Prostate gland (tissue), 2 donors: Measurements from ENCODE around the gene PRKG2. TPM values are rescaled to one million over a fixed set of nuclear protein-coding genes. Genes with fewer than 3 reads are reported as not detected.

Experiments
- DNase-seq: peaks from one replicate; pipeline ENCODE4 v3.0.0-alpha.2; 2019; ENCODE audit warnings: low spot score
- H3K27ac ChIP-seq, 2 donors: fragments of 200-600 bp; sonication (generic); 2 replicates each; pipeline ENCODE4 v1.5.1; 2017 to 2019
- H3K27me3 ChIP-seq: fragments of 200-600 bp; sonication (generic); replicated peaks from 2 replicates; pipeline ENCODE4 v1.5.1; 2019; ENCODE audit not compliant: insufficient read depth
- H3K36me3 ChIP-seq, 2 donors: fragments of 200-600 bp; sonication (generic); 1 replicate in 1 of 2; 2 replicates in 1 of 2; pipeline versions ENCODE4 v1.5.1 to v1.8.1; 2017 to 2019
- H3K4me1 ChIP-seq: fragments of 200-600 bp; sonication (generic); replicated peaks from 2 replicates; pipeline ENCODE4 v1.5.1; 2019
- H3K4me3 ChIP-seq, 2 donors: fragments of 200-600 bp; sonication (generic); 2 replicates each; pipeline ENCODE4 v1.5.1; 2017 to 2019
- H3K9me3 ChIP-seq: fragments of 200-600 bp; sonication (generic); 2 replicates; pipeline ENCODE4 v1.5.1; 2017
- CTCF ChIP-seq, 4 experiments: fragments of 200-600 bp in 2 of 4; fragments of 450-650 bp in 2 of 4; sonication (generic) in 2 of 4; IDR thresholded peaks; 1 replicate in 3 of 4; 2 replicates in 1 of 4; pipeline ENCODE4 v1.5.1; 2016 to 2019; ENCODE audit warnings: antibody characterized with exemption in 4 of 4, mild to moderate bottlenecking in 2 of 4, moderate library complexity in 2 of 4
- POLR2A ChIP-seq: fragments of 450-650 bp; IDR thresholded peaks from one replicate; pipeline ENCODE4 v1.6.1; 2016; ENCODE audit warnings: antibody characterized with exemption, mild to moderate bottlenecking
- POLR2AphosphoS5 ChIP-seq: sonication (generic); formaldehyde crosslinking; IDR thresholded peaks from one replicate; pipeline ENCODE4 v1.6.1; 2017; ENCODE audit warnings: antibody characterized with exemption
- WGBS: methylation state at CpG from one replicate; pipeline ENCODE4 v1.1.5; 2018; 5-methylcytosine and 5-hydroxymethylcytosine counted together
- intact Hi-C: fragments of 100-400 bp; cut with DNase I; formaldehyde crosslinking; loops from one replicate; pipeline ENCODE4 v1.14.2; 2022
- total RNA-seq, 2 donors: library from RNA; depleted of rRNA; stranded (reverse); fragments of >200 nt; gene quantifications; one replicate each; pipeline ENCODE4 v1.1.0, GENCODE V29; 2016

The PRKG2 gene
- total RNA-seq, 2 donors from 2014 or later = 5.2 to 8.2 TPM

- TF ChIP-seq POLR2AphosphoS5 (no peak), POLR2A (no peak), CTCF (IDR thresholded peaks at IDR 0.05) (no peak)
- intact Hi-C loops = no loop called here
- 36% methylated on average over 1 of the region's 1 CpG for WGBS
- no peak for DNase-seq
- Histone ChIP-seq H3K27me3 (no peaks in the 10 kb centered on the region), H3K4me1 (no peaks in the 10 kb centered on the region), H3K36me3 (no peaks in the 10 kb centered on the region), H3K4me3 (no peak overlapping the region), H3K27ac (no peak overlapping the region), H3K9me3 (no peaks in the 10 kb centered on the region)
Observed at GRCh38 chr4:81257021-81257420, 42.0 kb upstream of the PRKG2 start.

- H3K9me3 ChIP-seq = no peaks in the 10 kb centered on the region
- H3K36me3 ChIP-seq = no peaks in the 10 kb centered on the region
- no peaks in the 10 kb centered on the region for H3K4me1 ChIP-seq
- no peak for TF ChIP-seq POLR2A
- no peak for TF ChIP-seq POLR2AphosphoS5
- no peak for TF ChIP-seq CTCF (IDR thresholded peaks at IDR 0.05)
- H3K4me3 ChIP-seq = no peak overlapping the region
- intact Hi-C loops = no loop called here
- H3K27me3 ChIP-seq = no peaks in the 10 kb centered on the region
- 79% methylated on average over 8 of the region's 8 CpGs for WGBS
- H3K27ac ChIP-seq = no peak overlapping the region
- DNase-seq = no peak
Observed at GRCh38 chr4:81256059-81256970, 41.3 kb upstream of the PRKG2 start.

- WGBS = 87% methylated on average over 1 of the region's 1 CpG
- TF ChIP-seq POLR2A (no peak), POLR2AphosphoS5 (no peak), CTCF (IDR thresholded peaks at IDR 0.05) (no peak)
- Histone ChIP-seq H3K4me3 (no peak overlapping the region), H3K27ac (no peak overlapping the region), H3K27me3 (no peaks in the 10 kb centered on the region), H3K4me1 (no peaks in the 10 kb centered on the region), H3K9me3 (no peaks in the 10 kb centered on the region), H3K36me3 (no peaks in the 10 kb centered on the region)
- DNase-seq = no peak
- intact Hi-C loops = no loop called here
Observed at GRCh38 chr4:81255524-81255923, 40.5 kb upstream of the PRKG2 start.

- Histone ChIP-seq H3K36me3 (no peaks in the 10 kb centered on the region), H3K9me3 (no peaks in the 10 kb centered on the region), H3K4me3 (no peak overlapping the region), H3K27me3 (no peaks in the 10 kb centered on the region), H3K27ac (no peak overlapping the region), H3K4me1 (no peaks in the 10 kb centered on the region)
- DNase-seq = no peak
- 77% methylated on average over 1 of the region's 1 CpG for WGBS
- intact Hi-C loops = no loop called here
- TF ChIP-seq CTCF (IDR thresholded peaks at IDR 0.05) (no peak), POLR2AphosphoS5 (no peak), POLR2A (no peak)
Observed at GRCh38 chr4:81250430-81250829, 35.4 kb upstream of the PRKG2 start.
